Kasumi-1 (cell line): ENCODE data around the gene MAST3.
"Not testable (repeated sequence)": the region's sequence is repeated elsewhere in the genome, so short reads cannot be mapped to it uniquely, and the experiment has no call there.

Source experiments
- DNase-seq, 2 experiments: peaks; one replicate each; lab custom pipeline; 2025; lab: John Stamatoyannopoulos, UW

Gene MAST3

DNA sequence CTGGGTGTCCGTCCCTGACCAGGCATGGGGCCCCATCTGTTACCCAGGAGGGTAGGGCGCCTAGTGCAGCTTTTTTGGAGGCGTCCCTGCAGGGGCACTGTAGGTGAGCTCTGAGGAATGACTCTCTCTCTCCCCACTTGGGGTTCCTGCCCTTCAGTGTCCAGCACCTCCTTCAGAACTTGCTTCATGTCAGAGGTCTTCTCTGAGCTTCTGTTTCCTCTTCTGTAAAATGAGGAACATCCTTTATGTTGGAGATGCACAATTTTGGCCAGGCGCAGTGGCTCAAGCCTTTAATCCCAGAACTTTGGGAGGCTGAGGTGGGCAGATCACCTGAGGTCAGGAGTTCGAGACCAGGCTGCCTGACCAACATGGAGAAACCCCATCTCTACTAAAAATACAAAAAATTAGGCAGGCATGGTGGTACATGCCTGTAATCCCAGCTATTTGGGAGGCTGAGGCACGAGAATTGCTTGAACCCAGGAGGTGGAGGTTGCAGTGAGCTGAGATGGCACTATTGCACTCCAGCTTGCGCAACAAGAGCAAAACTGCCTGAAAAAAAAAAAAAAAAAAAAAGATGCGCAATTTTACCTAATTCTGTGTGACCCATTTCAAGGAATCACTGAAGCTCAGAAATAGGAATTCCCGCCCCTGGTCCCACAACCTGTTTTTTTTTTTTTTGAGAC is 40.2 kb downstream of the MAST3 start:
- DNase-seq = no peak

DNA sequence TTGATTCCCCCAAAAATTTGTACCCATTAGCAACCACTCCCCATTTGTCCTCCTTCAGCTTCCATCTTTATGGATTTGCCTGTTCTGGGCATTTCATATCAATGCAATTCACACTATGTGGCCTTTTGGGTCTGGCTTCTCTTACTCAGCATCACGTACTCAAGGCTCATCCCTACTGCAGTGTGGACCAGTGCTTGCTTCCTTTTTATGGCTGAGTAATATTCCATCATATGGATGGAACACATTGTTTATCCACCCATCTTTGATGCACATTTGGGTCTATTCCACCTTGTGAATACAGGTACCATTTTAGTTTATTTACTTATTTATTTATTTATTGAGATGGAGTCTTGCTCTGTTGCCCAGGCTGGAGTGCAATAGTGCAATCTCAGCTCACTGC is 42.9 kb downstream of the MAST3 start:
- DNase-seq = no peak

DNA sequence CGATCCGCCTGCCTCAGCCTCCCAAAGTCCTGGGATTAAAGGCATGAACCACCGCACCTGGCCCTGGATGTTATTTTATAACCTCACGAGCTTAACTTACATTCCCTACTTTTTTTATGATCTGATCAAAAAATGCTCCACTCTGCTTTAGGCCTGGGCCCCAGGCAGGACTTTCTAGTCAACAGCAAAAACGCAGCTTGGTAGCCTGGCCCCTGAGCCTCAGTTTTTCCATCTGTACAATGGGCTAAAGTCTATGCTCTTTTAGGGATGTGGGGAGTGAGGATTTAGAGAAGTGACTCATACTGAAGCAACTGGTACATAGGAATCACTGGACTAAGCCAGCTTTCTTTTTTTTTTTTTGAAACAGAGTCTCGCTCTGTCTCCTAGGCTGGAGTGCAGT is 43.5 kb downstream of the MAST3 start:
- DNase-seq = no peak

DNA sequence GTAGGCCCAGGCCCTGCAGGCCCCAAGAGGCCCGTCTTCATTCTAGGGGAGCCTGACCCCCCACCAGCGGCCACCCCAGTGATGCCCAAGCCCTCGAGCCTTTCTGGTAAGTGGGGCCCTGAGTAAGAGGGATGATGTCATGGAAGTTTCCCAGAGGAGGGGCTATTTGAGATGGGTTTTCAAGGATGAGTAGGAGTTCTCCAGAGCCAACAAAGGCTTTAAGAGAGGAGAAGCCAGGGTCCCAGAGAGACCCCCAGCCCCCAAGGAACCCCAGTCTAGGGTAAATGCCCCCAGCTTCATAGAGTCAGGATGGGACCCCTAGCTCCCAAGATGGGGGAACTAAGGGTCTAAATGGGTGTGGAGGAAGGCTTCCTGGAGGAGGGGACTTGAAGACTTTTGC is 46.3 kb downstream of the MAST3 start:
- no peak for DNase-seq

DNA sequence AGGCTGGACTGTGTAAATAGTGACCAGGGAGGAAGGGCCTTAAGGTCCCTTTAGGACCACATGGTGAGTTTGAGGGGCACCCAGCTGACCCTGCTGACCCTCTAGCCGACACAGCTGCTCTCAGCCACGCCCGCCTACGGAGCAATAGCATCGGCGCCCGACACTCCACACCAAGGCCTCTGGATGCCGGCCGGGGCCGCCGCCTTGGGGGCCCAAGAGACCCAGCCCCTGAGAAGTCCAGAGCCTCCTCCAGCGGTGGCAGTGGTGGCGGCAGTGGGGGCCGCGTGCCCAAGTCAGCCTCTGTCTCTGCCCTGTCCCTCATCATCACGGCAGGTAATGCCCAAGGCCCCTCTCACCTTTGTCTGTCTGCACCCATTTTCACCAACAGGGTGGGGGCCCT is 46.8 kb downstream of the MAST3 start:
- no peak for DNase-seq

DNA sequence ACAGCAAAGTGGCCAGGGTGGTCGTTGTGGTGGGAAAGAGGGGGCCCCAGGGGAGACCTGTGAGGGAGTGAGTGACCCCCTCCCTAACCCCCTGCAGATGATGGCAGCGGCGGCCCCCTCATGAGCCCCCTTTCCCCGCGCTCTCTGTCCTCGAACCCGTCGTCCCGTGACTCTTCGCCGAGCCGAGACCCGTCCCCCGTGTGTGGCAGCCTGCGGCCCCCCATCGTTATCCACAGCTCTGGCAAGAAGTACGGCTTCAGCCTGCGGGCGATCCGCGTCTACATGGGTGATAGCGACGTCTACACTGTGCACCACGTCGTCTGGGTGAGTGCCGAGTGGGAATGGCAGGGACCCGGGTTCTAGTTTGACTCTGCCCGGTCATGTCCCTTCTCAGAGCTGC is 47.3 kb downstream of the MAST3 start:
- DNase-seq = no peak

DNA sequence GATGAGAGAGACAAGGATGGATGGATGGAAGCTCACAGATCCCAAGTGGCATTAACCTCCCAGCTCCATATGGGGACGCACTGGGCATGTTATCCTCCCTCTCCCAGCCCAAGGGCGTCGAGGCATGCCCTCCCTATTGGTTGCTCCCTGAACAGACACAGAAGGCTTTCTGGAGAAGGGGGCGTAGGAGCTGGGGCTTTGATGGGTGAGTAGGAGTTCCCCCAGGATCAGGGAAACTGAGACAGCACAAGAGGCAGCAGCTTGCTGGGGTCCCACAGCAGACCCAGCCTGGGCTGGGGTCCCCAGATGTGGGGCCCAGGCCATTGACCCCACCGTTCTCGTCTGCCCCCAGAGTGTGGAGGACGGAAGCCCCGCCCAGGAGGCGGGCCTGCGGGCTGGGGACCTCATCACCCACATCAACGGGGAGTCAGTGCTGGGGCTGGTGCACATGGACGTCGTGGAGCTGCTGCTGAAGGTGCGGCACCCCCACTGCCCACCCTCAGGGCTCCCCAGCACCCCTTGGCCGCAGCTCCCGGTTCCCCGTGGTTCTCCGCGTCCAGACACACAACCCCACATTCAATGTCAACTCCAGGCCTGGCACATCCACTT is 47.9 kb downstream of the MAST3 start:
- DNase-seq = no peak

DNA sequence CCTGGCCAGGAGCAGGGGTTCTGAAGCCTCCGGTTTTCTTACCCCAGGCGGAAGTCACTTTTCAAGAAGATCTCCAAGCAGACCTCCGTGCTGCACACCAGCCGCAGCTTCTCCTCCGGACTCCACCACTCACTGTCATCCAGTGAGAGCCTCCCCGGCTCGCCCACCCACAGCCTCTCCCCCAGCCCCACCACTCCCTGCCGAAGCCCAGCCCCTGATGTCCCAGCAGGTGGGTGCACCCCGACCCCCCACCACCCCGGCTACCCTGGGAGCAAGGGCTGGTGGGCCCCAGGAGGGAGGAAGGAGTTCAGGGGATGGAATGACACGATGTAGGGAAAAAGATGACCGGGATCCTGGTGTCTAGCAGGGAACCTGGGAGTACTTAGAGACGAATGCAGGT is 49.8 kb downstream of the MAST3 start:
- no peak for DNase-seq

DNA sequence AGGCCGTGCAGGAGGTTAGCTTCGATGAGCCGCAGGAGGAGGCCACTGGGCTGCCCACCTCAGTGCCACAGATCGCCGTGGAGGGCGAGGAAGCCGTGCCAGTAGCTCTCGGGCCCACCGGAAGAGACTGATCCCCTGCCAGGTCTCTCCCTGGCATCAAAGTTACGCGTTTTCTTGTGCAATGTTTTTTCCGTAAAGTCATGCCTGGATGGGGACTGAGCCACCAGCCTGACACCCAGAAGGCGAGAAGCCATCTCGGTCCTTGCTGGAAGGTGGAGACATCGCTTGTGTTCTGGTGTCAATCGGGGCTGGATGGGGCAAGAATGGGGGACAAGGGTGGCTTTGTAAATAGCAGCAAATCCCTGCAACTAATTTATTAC is 52.0 kb downstream of the MAST3 start:
- no peak for DNase-seq

DNA sequence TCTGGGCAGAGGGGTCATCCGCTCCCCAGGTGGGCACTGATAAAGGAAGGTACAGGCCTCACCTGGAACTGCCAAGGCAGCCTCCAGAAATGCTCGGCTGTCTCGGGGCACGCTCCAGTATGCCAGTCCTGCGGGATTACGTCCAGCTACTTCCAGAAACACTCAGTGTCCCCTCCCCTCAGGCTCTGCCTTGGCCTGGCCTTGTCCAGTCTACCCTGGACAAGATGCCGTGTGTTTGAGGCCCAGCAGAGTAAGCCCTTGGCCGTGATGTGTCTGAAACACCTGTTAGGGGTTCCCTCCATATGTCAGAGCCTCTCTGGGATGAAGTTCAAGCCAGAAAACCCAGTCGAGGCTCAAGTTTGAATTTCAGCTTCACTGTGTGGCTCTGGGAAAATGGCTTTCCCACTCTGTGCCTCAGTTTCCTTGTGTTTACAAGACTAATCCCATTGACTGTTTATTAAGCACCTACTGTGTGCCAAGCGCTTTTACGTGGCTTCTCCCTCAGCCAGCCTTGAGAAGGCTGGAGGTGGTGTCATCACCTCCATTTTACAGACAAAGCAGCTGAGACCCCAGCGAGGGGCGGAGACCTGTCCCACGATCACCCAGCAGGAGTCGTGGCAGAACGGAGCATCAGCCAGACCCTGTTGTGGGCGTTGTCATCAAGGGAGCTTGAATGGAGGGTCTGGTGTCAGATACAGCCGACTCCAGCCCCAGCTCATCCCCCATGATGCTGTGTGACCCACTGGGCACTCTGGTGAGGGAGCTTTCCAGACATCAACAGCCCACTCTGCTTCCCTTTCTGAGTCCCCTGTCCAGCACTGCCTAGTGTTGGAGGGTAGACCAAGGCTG is 53.4 kb downstream of the MAST3 start:
- DNase-seq = no peak

DNA sequence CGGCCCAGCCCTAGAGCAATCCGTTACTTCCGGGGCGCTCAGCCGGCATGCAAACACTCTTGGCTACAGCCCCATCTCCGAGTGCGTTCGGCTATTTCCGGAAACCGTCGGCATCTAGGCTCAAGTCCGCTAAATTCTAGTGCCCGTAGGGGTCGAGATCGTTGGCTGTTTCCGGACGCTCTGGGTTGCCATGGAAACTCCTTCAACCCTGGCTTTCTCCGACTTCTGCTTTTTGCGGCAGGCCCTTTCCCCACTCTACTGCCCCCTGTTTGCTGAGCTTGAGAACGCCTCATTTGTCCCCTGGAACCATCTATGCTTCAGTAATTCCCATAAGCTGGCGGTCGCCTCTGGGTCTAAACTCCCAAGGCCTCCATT is 54.9 kb downstream of the MAST3 start:
- DNase-seq = peak; percentile 99 to 100

DNA sequence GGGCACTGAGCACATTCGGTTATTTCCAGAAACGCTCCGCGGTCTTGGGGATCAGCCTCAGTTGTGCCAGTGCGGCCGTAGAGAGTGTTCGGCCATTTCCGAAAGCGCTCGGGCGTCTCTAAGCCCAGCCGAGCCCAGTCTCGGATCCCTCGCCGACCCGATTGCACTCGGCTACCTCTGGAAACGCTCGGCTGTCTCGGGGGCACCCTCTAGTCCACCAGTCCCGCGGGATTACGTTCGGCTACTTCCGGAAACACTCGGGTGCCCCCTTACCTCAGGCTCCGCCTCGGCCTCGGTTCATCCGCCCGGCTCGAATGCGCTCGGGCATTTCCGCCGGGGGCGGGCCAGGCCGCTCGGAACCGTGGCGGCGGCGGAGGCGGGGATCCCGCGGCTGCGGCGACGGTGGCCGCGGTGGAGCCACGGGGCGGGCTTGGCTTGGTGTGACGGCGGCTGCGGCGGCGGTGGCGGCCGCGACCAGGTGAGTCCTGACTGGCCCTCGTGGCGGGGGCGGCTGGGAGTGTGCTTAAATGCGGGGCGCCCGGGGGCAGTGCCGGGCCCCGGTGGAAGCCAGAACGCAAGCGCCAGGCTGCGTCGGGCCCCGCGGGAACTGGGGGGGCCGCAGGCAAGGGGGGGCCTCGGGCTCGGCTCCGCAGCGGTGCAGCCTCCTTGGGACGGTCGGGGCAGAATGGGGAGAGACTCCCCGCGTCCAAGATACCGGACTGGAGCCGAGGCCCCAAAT is 55.4 kb downstream of the MAST3 start, which contains the start of gene PIK3R2:
TSS of gene PIK3R2 (plus strand) at position 347 of the 739 bp plus-strand sequence. CDS start 2,717 bp downstream, outside the sequence.
- peak; percentile 96 to 98 for DNase-seq

DNA sequence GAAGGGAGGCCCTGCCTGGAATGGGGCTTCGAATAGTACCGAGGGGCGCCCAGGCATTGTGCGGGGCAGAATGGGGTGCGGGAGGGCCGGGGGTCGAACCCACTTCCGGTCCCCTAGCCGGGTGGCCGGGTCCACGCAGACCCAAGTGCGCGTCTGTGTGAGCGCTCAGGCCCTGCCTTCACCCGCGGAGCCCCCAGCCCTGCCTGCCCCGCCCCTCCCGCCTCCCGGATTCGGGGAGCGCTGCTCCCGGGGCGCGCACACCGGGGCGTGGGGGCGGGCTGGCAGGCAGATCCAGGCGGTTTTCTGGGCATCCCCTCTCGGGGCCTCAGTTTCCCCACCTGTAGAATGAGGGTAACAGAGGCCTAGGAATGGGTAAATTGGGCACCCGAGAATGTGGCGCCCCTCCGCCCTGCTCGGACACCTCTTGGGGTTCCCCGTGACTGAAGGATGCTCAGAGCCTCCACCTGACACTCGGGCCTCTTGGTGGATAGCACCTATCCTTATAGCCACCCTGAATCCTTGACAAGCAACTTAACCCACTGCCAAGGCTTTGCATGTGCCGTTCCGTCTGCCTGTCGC is 56.1 kb downstream of the MAST3 start:
- no peak for DNase-seq

DNA sequence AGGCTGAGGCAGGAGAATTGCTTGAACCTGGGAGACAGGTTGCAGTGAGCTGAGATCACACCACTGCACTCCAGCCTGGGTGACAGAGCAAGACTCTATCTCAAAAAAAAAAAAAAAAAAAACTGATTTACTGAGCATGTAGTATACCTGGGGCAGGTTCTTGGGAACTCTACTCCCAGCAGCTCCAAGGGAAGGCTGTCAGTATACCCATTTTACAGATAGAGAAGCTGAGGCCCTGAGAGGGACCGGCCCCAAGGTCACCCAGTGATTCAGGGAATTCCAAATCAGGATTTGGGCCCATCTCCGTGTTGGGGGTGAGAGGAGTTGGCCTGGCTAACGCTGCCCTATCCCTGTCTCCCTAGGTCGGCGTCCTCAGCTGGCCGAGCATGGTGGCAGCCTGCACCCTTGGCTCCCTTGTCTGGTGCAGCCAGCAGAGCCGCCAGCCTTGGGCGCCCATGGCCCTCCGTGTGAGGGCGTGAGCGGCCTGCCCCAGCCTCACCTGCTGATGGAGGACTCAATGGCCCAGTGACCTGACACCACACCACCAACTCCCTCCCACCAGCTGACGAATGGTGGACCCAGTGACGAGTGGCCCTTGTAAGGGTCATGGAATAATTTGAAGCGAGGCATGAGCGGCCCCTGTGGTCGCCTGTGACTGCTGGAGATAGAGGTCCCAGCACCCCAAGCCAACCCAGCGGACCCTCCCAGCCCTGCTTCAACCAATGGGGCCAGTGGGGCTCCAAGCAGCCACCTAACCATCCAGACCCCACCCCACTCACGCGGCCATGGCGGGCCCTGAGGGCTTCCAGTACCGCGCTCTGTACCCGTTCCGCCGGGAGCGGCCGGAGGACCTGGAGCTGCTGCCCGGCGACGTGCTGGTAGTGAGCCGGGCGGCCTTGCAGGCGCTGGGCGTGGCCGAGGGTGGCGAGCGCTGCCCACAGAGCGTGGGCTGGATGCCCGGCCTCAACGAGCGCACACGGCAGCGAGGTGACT is 57.8 kb downstream of the MAST3 start:
- no peak for DNase-seq

DNA sequence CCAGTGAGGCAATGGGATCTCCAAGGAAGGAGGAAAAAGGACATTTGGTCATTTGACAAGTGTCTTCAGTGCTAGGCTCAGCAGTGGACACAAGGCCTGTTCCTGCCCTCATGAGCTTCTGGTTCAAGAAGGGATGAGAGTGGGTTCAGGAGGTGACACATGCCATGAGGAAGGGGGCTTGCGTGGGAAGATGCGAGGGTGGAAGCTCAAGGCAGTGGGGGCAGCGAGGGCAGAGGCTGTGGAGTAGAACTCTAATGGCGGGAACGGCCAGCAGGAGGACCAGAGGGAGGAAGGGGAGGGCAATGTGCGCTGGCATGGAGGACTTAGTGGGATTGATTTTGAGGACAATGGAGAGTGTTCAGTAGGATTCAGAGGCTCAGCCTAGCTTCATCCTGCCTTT is 58.7 kb downstream of the MAST3 start:
- DNase-seq = no peak

DNA sequence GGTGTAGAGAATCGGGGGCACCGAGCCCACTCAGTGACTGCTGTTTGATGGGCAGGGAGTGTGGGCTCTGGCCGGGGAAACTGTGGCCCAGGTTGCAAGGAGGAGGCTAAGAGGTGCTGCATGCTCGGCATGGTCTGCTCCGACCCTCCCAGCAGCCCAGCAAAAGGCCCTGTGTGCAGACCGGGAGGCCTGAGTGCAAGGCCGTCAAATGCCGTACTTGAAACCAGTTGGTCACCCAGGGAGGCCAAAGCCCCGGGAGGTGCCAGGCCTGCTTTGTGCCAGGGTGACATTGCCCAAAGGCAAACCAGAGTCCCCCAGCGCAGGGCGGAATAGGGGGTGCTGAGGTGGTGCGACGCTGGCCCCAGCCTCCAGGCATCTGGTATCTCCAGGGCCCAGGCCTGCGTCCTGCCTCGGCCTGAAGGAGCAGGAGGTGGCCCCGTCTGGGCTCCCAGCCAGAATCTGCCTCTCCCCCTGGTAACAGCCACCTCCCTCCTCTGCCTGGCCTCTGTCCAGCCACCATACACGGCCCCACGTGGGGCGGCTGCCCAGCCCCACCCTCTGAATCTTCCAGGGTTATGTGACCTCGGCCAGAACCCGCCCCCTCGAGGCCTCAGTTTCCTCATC is 59.4 kb downstream of the MAST3 start:
- DNase-seq = peak; percentile 29 to 45

DNA sequence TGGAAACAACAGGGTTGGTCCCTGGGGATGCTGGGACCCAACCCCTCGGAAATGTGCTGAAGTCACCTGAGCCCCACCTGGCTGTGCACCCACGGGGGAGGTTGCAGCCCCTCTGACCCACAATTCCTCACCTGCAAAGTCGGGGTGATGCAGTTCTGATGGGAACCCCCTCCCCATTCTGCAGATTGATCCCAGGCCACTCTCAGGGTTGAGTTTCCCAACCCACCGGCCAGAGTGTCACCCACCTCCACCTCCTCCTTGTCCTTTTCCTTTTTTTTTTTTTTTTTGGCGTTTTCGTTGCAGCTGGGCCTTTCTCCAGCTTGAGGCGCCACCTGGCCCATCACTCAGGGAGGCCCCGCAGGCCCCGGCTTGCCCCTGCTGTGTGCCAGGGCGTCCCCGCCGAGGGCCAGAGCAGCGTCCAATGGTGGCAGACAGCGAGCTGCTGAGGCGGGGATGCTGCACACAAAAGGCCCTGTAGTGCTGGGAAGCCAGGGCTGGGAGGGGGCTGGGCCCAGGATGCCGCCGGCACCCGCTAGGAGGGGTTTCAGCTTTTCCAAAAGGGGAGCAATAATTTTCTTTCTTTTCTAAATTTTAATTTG is 60.0 kb downstream of the MAST3 start:
- DNase-seq = no peak

DNA sequence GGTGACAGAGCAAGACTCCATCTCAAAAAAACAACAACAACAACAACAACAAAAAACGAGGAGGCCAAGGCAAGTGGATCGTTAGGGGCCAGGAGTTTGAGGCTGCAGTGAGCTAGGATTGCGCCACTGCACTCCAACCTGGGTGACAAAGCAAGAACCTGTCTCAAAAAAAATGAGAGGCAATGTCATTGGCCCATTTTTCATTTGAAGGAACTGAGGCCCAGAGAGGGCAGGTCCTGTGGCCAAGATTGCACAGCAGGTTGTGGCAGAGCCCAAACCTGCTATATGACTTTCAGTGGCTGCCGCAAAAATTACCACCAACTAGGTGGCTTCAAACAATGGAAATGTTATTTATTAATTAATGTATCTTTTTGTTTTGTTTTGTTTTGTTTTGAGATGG is 60.9 kb downstream of the MAST3 start:
- no peak for DNase-seq

DNA sequence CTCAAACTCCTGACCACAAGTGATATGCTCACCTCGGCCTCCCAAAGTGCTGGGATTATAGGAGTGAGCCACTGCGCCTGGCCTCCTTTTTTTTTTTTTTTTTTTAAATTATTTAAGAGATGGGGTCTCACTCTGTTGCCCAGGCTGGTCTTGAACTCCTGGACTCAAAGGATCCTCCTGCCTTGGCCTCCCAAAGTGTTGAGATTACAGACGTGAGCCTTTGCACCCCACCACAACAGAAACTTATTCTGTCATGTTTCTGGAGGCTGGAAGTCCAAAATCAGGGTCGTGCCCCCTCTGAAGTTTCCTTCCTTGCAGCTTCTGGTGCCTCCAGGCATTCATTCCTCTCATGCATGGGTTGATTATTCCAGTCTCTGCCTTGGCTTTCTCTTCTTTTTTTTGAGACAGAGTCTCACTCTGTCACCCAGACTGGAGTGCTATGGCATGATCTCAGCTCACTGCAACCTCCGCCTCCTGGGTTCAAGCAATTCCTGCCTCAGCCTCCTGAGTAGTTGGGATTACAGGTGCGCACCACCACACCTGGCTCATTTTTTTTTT is 61.6 kb downstream of the MAST3 start:
- DNase-seq = not testable (repeated sequence)

DNA sequence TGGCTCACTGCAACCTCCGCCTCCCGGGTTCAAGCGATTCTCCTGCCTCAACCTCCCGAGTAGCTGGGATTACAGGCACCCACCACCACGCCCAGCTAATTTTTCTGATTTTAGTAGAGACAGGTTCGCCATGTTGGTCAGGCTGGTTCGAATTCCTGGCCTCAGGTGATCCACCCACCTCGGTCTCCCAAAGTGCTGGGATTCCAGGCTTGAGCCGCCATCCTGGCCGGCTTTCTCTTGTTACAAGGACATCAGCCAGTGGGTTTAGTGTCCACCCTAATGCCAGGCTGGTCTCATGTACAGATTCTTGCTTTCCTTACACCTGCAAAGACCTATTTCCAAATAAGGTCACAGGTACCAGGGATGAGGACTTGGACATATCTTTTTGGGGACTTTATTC is 62.2 kb downstream of the MAST3 start:
- no peak for DNase-seq
